Subcutaneous abdominal adipose tissue (tissue), 5 donors: ENCODE data around the gene BRI3.

Experiments used
- H3K27ac ChIP-seq: one replicate; pipeline ENCODE4 v1.7.0; 2013; ENCODE audit warnings: low read depth, mild to moderate bottlenecking, inconsistent platforms, low read length, moderate library complexity
- H3K27me3 ChIP-seq, 5 donors: one replicate each; pipeline ENCODE4 v1.7.0; 2013; ENCODE audit warnings: low read length in 5 of 5, inconsistent platforms in 1 of 5; ENCODE audit not compliant: control insufficient read depth in 5 of 5, insufficient read depth in 4 of 5
- H3K36me3 ChIP-seq, 5 donors: one replicate each; pipeline ENCODE4 v1.7.0; 2013; ENCODE audit warnings: low read length in 5 of 5; ENCODE audit not compliant: control insufficient read depth in 5 of 5, insufficient read depth in 5 of 5
- H3K4me1 ChIP-seq, 5 donors: one replicate each; pipeline ENCODE4 v1.7.0; 2013; ENCODE audit warnings: low read length in 5 of 5, mild to moderate bottlenecking in 3 of 5, moderate library complexity in 1 of 5; ENCODE audit not compliant: control insufficient read depth in 5 of 5, insufficient read depth in 5 of 5
- H3K4me3 ChIP-seq, 5 donors: one replicate each; pipeline ENCODE4 v1.7.0; 2013; ENCODE audit warnings: low read length in 5 of 5, low read depth in 1 of 5
- H3K9ac ChIP-seq, 5 donors: one replicate each; pipeline ENCODE4 v1.7.0; 2013; ENCODE audit warnings: low read length in 5 of 5, mild to moderate bottlenecking in 4 of 5, moderate library complexity in 3 of 5
- H3K9me3 ChIP-seq, 5 donors: one replicate each; pipeline ENCODE4 v1.7.0; 2013; ENCODE audit warnings: low read length in 5 of 5; ENCODE audit not compliant: control insufficient read depth in 5 of 5
- donor health status: healthy.
- donor health status: healthy.
- donor health status: healthy.
- donor health status: healthy.
- donor health status: healthy.

Gene BRI3, protein sequence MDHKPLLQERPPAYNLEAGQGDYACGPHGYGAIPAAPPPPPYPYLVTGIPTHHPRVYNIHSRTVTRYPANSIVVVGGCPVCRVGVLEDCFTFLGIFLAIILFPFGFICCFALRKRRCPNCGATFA

DNA sequence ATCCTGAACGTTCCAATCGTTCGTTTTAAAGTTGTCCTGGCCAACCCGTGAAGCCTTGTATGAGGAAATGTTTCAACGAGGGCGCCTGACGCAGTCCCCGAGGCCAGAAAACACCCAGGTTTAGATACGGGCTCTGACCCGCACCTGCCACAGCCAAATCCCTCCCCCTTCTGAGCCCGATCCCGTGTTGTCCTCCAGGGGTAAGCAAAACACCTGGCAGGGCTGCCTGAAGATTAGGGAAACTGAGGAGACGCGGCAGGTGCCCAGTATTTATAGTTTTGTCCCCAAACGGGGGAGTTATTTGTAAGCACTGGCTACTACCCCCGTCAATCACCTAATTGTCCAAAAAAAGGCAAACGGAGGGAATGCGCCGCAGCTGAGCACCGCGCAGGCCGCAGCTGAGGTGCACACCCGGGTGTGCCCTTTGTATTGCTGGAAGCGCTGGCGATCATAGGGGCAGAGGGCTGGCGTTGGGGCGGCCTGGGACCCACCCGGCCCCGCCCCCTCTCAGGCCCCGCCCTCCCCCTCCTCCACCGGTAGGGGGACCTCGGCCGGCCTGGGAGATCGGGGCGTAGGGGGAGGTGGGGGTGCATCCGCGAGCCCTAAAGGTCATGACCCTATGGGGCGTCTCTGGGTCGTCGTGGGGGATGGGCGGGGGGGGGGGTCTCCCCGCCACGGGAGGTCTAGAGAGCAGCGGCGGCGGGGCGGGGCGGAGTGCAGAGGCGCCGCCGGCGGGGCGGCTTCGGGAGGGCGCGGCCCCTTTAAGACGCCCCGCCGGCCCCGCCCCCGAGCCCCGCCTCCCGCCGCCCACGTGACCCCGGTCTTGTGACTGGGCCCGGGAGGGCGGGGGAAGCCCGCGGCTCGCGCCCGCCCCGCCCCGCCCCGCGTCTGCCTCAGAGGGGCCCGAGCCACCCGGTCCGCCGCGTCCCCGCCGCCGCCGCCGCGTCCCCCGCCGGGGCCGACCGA lies at the start of gene BRI3:
Gene BRI3, plus strand, starts transcription at position 896 of the 966 bp plus-strand sequence. CDS start 110 bp downstream, outside the sequence.
- Histone ChIP-seq H3K4me3 (peak within 1 kb of the TSS; percentile 81 to 87 (median 85)), H3K27ac (peak within 1 kb of the TSS; percentile 97), H3K9me3 (no peaks in the 10 kb centered on the region), H3K9ac (peak within 1 kb of the TSS; percentile 38 to 97 (median 93)), H3K27me3 (no peaks in the 10 kb centered on the region), H3K4me1 (peaks cover 8 to 57% (median 53%) of the 10 kb centered on the region in 5 donors), H3K36me3 (no peaks in the 10 kb centered on the region)

DNA sequence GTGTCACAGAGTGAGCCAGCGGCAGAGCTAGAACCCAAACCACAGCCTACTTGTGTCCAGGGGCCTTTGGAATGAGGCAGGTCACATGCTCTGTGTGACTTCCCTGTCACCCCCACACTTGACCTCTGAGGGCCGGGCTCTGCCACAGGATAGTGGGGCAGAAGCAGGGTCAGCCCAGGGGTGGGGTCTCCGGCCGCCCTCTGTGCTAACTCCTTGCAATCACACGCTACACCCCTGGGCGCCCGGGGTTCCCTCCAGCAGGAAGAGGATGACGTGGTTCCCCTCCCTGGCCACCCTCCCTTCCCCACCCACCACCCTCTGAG lies 49.3 kb upstream of the BRI3 start:
- H3K27ac ChIP-seq = no peak overlapping the region

DNA sequence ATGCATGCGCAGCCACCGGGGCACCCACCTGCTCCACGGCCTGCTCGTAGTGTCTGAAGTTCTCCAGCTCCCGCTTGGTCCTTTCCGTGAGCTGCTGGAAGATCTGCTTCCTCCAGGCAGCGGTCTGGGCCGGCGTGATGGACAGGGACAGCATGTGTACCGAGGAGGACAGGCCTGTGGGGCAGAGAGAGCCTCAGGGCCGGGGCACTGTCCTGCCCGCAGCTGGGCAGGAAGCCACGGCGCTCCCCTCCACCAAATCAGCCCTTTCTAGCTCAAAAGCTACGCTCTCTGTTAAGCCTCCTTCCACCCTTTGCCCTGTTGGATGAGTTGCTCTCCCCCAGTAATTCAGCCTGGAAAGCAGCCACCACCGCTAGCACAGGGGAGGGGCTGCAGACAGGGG lies 48.7 kb upstream of the BRI3 start:
- H3K9ac ChIP-seq = no peak overlapping the region
- H3K4me1 ChIP-seq = no peaks in the 10 kb centered on the region
- H3K27ac ChIP-seq = no peak overlapping the region
- H3K4me3 ChIP-seq = no peak overlapping the region
- peaks cover 0 to 79% (median 67%) of the 10 kb centered on the region in 5 donors for H3K36me3 ChIP-seq
- no peaks in the 10 kb centered on the region for H3K27me3 ChIP-seq
- H3K9me3 ChIP-seq = no peaks in the 10 kb centered on the region

More for the DNA sequence above, 49.3 kb upstream of the BRI3 start:
- no peak overlapping the region for H3K9ac ChIP-seq
- no peaks in the 10 kb centered on the region for H3K9me3 ChIP-seq
- H3K4me3 ChIP-seq = no peak overlapping the region
- H3K27me3 ChIP-seq = no peaks in the 10 kb centered on the region
- no peaks in the 10 kb centered on the region for H3K4me1 ChIP-seq
- peaks cover 0 to 81% (median 68%) of the 10 kb centered on the region in 5 donors for H3K36me3 ChIP-seq

DNA sequence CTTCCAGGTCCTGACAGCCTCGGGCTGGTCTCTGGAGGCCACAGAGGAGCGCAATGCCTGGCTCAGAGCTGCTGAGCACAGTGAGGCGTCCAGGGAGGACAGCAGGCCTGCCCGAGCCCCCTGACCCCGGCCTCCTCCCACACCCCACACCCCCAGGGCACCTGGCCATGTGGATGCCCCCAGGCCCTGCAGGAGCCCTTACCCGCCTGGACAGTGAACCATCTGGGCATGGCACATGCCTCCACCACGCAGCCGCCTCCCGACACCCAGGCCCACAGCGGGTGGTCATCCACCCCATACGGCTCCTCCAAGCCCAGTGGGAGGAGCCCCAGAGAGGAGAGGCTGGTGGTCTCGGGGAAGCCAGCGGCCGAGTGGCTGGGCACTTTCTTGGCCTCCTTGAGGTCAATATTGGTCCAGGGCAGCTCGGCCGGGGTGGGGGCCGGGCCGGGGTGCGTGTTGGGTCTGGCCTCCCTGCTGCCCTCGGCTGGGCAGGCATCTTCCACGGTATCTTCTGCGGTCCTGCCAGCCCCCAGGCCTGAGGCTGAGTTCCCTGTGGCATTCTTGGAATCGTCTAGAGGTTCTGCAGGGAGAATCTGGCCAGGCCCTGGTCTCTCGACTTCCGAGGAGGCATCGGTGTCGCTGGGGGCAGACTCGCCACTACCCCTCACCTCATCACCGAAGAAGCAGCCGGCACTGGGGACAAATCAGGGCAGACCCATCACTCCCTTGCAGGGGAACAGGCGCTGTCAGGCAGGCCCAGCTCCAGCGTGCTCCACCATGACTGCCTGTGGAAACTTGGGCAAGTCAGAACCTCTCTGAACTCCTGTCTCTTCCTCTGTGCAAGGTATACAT lies 48.0 kb upstream of the BRI3 start:
- no peaks in the 10 kb centered on the region for H3K27me3 ChIP-seq
- H3K4me1 ChIP-seq = no peaks in the 10 kb centered on the region
- peaks cover 0 to 79% (median 68%) of the 10 kb centered on the region in 5 donors for H3K36me3 ChIP-seq
- H3K9me3 ChIP-seq = no peaks in the 10 kb centered on the region
- H3K4me3 ChIP-seq = no peak overlapping the region
- H3K9ac ChIP-seq = no peak overlapping the region
- no peak overlapping the region for H3K27ac ChIP-seq

DNA sequence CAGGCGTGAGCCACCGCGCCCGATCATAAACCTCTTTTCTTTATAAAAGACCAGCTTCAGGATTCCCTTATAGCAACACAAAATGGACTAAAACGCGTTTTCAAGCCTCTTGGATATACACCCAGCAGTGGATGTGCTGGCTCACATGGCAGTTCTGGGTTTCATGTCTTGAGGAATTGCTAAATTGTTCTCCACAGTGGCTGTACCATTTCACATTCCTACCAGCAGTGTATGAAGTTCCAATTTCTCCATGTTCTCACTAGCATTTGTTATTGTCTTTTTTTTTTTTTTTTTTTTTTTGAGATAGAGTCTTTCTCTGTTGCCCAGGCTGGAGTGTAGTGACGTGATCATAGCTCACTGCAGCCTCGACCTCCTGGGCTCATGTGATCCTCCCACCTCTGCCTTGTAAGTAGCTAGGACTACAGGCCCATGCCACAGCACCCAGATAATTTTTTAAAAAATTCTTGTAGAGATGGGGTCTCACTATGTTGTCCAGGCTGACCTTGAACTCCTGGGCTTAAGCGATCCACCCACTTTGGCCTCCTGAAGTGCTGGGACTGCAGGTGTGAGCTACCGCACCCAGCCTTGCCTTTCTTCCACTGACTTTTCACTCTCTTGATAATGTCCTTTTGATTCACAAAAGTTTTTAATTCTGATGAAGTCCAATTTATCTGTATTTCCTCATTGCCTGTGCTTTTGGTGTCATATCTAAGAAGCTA lies 46.9 kb upstream of the BRI3 start:
- H3K4me3 ChIP-seq = no peak overlapping the region
- no peak overlapping the region for H3K27ac ChIP-seq
- no peaks in the 10 kb centered on the region for H3K4me1 ChIP-seq
- H3K9me3 ChIP-seq = no peaks in the 10 kb centered on the region
- H3K27me3 ChIP-seq = no peaks in the 10 kb centered on the region
- no peak overlapping the region for H3K9ac ChIP-seq
- H3K36me3 ChIP-seq = peaks cover 0 to 79% (median 68%) of the 10 kb centered on the region in 5 donors

DNA sequence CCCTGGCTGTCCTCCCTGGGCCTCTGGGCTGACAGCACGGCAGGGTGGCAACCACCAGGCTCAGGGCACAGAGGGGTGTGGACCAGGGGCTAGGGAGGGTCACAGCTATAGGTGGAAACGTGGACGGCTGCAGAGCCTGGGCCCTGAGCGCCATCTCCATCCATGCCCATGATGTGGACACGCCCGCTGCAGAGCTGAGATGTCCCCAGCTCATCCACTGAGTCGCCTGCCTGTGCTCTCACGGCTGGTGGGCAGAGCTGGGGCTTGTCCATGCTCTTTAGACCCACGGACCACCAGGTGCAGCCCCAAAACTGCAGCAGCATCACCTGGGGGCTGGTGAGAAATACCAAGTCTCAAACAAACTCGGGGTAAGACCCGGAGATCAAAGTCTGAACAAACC lies 45.6 kb upstream of the BRI3 start:
- no peaks in the 10 kb centered on the region for H3K27me3 ChIP-seq
- H3K9ac ChIP-seq = no peak overlapping the region
- H3K27ac ChIP-seq = no peak overlapping the region
- H3K36me3 ChIP-seq = peaks cover 0 to 82% (median 66%) of the 10 kb centered on the region in 5 donors
- H3K4me3 ChIP-seq = no peak overlapping the region
- H3K9me3 ChIP-seq = no peaks in the 10 kb centered on the region
- no peaks in the 10 kb centered on the region for H3K4me1 ChIP-seq

DNA sequence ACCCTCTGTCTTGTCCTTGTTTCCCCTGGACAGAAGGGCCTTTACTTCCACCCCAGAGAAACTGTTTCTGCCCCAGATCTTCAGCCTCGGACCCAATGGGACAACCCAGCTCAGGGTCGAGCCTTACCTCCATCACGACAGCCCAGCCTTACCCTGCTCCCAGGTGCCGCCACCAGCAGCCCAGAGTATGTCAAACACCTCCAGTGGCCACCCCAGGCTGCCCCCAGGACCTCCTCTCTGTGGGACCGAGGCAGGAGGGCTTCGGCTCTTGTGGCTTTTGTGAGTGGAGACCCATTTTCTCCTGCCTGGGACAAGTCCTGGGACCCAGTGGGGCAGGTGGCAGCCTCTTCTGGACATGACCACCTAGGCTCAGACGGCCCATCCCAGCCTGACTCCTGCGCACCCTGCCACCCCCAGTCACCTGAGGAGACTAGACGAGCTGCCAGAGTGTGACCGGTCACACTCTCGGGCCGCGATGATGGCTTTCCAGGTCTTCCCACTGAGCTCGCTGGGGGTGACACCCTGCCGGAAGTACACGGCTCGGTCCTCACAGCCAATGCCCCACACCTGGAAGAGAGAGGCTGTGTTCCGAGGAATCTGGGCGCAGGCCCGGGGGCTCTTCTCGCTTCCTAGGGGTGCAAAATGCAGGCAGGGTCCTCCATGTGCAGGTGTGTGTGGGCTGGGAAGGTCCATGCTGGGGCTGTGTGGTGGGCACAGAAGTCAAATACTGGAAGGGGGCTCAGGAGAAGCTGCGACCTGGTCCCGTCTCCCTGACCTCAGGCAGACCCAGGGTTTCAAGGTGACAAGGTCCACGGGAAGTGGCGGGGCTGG lies 44.9 kb upstream of the BRI3 start:
- Histone ChIP-seq H3K36me3 (peaks cover 0 to 83% (median 67%) of the 10 kb centered on the region in 5 donors), H3K27me3 (no peaks in the 10 kb centered on the region), H3K9ac (no peak overlapping the region), H3K4me1 (peaks cover 0 to 1% (median 0%) of the 10 kb centered on the region in 5 donors), H3K9me3 (no peaks in the 10 kb centered on the region), H3K4me3 (no peak overlapping the region), H3K27ac (no peak overlapping the region)

DNA sequence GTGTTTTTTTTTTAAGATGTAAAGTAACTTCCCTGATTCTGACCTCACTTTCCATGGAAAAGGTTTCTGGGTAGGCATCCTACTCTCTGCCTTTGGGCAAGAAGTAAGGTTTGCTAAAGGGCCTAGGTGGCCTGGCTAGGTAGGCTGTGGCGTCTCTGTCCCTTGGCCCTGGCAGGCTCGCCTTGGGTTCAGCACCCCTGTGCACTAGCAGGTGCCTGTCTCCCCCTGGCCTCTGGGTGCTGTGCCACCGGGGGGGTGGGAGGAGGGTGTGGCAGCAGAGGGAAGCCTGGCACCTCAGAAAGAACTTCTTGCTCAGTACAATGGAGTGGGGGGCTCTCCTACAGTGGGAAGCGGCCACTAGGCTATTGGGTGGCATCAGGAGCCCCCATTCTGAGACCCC lies 43.4 kb upstream of the BRI3 start:
- peaks cover 0 to 79% (median 62%) of the 10 kb centered on the region in 5 donors for H3K36me3 ChIP-seq
- H3K4me3 ChIP-seq = no peak overlapping the region
- no peak overlapping the region for H3K9ac ChIP-seq
- H3K4me1 ChIP-seq = peaks cover 0 to 3% (median 0%) of the 10 kb centered on the region in 5 donors
- H3K9me3 ChIP-seq = no peaks in the 10 kb centered on the region
- H3K27ac ChIP-seq = no peak overlapping the region
- H3K27me3 ChIP-seq = no peaks in the 10 kb centered on the region

DNA sequence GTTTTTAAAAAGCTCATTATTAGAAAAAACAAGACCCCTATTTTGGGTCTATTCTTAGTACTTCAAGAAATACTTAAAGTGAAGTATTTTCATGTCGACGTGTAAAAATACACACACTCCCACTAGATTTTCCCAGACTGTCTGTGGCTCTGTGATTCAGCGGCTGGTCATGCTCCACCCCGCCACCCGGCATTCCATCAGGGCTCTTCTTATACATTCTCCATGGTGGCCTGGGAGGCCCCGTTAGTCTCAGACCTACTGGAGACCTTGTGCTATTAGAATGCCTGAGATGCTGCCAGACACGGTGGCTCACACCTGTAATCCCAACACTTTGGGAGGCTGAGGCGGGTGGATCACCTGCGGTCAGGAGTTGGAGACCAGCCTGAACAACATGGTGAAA lies 42.5 kb upstream of the BRI3 start:
- Histone ChIP-seq H3K4me1 (peaks cover 0 to 3% (median 0%) of the 10 kb centered on the region in 5 donors), H3K9me3 (no peaks in the 10 kb centered on the region), H3K9ac (no peak overlapping the region), H3K4me3 (no peak overlapping the region), H3K27ac (no peak overlapping the region), H3K36me3 (peaks cover 0 to 76% (median 60%) of the 10 kb centered on the region in 5 donors), H3K27me3 (no peaks in the 10 kb centered on the region)
